Ecto neural progenitor cell (in vitro differentiated cells): Measurements from ENCODE around the gene PIK3AP1.
"Not testable (repeated sequence)": the region's sequence is repeated elsewhere in the genome, so short reads cannot be mapped to it uniquely, and the experiment has no call there.

Experiments used
- DNase-seq: peaks from one replicate; pipeline ENCODE4 v3.0.0-alpha.2; 2018; ENCODE audit warnings: low spot score

The PIK3AP1 gene

DNA sequence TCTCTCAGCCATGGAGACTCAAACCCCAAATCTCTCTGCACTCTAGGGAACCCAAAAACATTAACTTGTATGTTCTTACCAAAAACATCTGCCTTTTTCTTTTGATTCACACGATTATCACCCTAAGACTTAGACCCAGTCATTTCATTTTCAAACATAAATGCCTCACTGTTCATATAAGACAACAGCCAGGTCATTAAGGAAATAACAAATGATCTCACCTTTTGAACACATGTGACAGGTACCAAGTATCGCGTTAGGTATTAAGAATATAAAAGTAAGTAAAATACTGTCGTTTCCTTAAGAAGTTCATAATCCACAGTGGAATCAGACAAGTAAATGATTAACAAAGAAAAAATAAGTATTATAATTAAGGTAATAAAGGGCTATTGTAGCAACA lies 142.3 kb downstream of the PIK3AP1 start:
- no peak for DNase-seq

- DNase-seq: no peak
Observed at GRCh38 chr10:96577069-96577468, 143.2 kb downstream of the PIK3AP1 start.

- no peak for DNase-seq
Observed at GRCh38 chr10:96576277-96576980, 143.9 kb downstream of the PIK3AP1 start.

GRCh38 chr10:96574564-96574963 lies 145.8 kb downstream of the PIK3AP1 start:
- not testable (repeated sequence) for DNase-seq

DNA sequence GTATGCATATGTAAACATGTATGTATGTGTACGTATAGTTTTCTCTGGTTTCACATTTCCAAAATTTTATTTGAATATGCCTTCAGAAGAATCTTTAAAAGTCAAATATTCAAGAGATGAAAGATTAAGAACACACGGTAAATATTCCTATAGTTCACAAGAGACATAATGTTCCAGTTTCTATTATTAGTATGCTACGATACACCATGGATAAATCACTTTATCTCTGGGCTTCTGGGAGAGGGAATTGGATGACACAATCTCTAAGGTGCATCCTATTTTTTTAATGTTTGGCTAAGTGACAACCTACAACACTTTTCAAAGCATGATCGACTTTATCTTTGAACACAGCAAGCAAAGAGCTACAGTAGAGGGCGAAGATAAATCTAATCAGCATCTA lies 147.3 kb downstream of the PIK3AP1 start:
- DNase-seq: no peak

GRCh38 chr10:96570983-96571964 lies 149.0 kb downstream of the PIK3AP1 start:
- no peak for DNase-seq

- no peak for DNase-seq
Observed at GRCh38 chr10:96570511-96570910, 149.8 kb downstream of the PIK3AP1 start.

- no peak for DNase-seq
Observed at GRCh38 chr10:96568402-96568801, 151.9 kb downstream of the PIK3AP1 start.

DNA sequence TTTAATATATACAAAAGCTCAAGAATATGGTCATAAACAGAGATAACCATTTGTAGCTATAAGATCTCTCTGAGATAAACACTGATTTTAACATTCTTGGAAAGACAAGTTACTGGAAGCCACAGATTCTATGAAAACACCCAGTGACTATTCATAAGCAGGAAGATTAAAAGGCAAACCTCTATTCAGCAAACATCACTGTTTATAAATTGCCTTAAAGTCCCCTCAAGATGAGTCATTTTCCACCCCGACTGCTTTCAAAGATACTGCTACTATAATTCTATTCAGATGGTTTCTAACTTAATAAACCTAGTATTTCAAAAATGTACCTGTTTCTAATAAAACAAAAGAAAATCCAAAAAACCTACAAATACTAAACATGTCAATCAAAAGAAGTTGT lies 154.5 kb downstream of the PIK3AP1 start:
- no peak for DNase-seq

DNA sequence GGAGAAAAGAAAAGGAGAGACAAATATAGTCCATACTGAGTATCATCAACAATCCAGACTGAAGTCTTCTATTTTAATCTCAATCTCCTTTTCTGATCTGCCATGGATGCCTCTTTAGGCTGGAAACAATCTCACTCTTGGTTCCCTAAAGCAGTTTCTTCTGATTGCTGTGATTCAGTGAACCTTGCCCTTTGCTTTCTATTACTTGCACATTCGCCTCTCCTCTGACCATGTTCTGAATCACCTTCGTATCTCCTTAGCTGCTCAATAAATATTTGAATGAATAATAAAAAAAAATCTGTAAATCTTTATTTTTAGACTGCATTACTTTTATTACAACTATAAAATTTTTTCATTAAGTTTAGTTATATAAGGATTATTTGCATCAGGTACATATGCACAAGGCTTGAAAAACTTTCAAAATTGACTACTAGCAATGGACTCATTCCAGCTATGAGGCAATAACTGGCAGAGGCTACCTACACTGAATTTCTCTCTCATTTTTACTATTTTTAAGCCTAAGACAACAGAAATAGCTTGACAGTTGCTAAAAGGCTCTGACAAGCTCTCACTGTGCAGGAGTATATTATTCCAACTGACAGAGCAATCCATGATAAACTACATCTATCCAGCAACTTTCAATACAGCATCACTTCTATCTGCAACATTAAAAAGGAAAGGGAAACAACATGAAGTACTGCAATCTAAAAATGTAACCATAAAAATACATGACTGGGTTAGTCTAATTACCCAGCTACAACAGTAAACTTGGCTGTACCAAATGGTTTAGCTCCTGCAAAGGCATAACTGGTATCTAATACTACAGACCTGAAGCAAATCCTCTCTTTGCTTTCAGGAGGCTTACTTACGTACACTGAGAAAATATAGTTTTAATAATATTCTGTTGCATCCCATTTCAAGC lies 159.1 kb downstream of the PIK3AP1 start:
- no peak for DNase-seq

- DNase-seq: no peak
Observed at GRCh38 chr10:96560489-96560888, 159.8 kb downstream of the PIK3AP1 start.

DNA sequence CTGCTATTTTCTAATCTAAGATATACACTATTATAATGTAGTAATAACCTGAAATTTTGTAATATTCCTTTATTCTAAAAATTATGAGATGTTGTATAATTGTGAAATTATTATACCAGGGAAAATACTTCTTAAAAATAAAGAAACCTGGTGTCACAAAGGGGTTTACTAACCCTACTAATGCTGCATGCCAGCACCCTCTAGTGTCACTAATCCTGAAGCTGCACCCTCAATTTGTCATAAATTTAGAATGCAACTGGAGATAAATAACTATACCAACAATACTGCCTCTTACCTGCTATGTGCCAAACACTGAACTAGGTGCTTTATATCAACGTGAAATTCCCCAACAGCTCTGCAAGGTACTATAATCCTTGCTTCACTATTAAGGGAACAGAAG lies 164.3 kb downstream of the PIK3AP1 start:
- DNase-seq: no peak

GRCh38 chr10:96555330-96555729 lies 165.0 kb downstream of the PIK3AP1 start:
- no peak for DNase-seq

DNA sequence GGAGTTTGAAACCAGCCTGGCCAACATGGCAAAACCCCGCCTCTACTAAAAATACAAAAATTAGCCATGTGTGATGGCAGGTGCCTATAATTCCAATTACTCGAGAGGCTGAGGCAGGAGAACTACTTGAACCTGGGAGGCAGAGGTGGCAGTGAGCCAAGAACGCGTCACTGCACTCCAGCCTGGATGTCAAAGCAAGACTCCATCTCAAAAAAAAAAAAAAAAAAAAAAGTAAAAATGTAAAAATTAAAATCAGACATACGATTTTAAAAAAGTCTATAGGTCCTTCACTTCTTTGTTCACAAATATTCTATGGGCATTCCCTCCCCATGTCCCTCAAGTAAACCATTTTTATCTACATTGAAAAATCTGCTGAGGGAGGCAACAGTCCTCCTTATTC lies 171.7 kb downstream of the PIK3AP1 start:
- no peak for DNase-seq

DNA sequence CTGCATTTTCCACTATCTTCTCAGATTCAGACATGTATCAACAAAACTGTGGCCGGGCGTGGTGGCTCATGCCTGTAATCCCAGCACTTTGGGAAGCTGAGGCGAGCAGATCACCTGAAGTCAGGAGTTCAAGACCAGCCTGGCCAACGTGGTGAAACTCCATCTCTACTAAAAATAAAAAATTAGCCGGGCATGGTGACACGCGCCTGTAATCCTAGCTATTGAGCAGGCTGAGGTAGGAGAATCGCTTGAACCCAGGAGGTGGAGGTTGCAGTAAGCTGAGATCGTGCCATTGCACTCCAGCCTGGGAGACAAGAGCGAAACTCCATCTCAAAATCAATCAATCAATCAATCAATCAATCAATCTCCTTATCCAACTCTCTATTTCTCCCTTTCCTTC lies 174.8 kb downstream of the PIK3AP1 start:
- not testable (repeated sequence) for DNase-seq
